Nephron progenitor cell (in vitro differentiated cells): ENCODE data around the gene PXK.

Experiments
- DNase-seq: peaks from one replicate; pipeline ENCODE4 v3.0.0; 2021
- H3K27ac Mint-ChIP-seq: 2 replicates; pipeline ENCODE4 v1.8.0; 2021; ENCODE audit warnings: mild to moderate bottlenecking, moderate library complexity, mixed read lengths
- H3K27me3 Mint-ChIP-seq: 2 replicates; pipeline ENCODE4 v1.8.0; 2021; ENCODE audit warnings: mild to moderate bottlenecking, low read depth, mixed read lengths; ENCODE audit not compliant: poor library complexity
- H3K36me3 Mint-ChIP-seq: 2 replicates; pipeline ENCODE4 v1.8.0; 2021; ENCODE audit warnings: low read depth, mixed read lengths
- H3K4me1 Mint-ChIP-seq: 2 replicates; pipeline ENCODE4 v1.8.0; 2021; ENCODE audit warnings: mixed read lengths
- H3K4me3 Mint-ChIP-seq: 2 replicates; pipeline ENCODE4 v1.8.0; 2021; ENCODE audit warnings: mild to moderate bottlenecking, moderate library complexity, mixed read lengths
- H3K9me3 Mint-ChIP-seq: 2 replicates; pipeline ENCODE4 v1.8.0; 2021; ENCODE audit warnings: mild to moderate bottlenecking, moderate library complexity, mixed read lengths
- TF ChIP-seq, protein P1 (sequence below): fragments of 200-600 bp; sonication (generic); IDR thresholded peaks from 2 replicates; pipeline ENCODE4 v1.5.0; 2021; ENCODE audit warnings: antibody characterized with exemption

The PXK gene

DNA sequence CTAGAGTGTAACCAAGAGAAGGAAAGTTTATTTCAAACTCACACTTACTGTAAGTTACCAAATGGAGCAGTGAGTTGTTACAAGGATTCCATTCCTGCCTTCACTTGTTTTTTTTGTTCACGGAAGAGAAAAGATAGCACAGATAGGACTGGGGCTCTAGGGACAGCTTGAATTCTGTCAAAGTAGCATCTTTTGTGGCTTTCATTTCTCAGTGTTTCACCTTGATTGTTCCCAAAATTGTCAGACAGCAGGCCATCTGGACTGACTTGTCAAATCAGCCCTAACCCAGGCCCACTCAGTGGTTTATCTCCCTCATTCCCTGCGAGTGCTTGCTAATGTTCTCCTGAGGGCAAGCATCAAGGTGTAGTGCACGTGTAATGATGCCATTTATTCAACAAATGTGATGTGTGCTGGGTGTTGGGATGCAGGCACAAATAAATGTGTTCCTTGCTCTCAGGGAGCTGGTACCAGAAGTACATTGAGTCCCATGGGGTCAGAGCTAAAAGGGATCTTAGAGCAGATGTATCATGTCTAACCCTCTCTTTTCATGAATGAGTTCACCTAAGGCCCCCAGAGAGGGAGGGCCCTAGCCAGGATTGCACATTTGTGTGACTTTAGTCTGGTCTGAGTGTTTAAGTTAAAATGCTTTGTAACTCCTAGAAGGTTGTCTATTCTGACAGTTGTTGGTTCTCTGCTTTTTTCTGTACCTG, 51.8 kb downstream of the PXK start:
- TF ChIP-seq, protein P1, sequence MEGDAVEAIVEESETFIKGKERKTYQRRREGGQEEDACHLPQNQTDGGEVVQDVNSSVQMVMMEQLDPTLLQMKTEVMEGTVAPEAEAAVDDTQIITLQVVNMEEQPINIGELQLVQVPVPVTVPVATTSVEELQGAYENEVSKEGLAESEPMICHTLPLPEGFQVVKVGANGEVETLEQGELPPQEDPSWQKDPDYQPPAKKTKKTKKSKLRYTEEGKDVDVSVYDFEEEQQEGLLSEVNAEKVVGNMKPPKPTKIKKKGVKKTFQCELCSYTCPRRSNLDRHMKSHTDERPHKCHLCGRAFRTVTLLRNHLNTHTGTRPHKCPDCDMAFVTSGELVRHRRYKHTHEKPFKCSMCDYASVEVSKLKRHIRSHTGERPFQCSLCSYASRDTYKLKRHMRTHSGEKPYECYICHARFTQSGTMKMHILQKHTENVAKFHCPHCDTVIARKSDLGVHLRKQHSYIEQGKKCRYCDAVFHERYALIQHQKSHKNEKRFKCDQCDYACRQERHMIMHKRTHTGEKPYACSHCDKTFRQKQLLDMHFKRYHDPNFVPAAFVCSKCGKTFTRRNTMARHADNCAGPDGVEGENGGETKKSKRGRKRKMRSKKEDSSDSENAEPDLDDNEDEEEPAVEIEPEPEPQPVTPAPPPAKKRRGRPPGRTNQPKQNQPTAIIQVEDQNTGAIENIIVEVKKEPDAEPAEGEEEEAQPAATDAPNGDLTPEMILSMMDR, result no peak
- Mint-ChIP-seq H3K27ac (no peak overlapping the region), H3K4me3 (no peak overlapping the region)

DNA sequence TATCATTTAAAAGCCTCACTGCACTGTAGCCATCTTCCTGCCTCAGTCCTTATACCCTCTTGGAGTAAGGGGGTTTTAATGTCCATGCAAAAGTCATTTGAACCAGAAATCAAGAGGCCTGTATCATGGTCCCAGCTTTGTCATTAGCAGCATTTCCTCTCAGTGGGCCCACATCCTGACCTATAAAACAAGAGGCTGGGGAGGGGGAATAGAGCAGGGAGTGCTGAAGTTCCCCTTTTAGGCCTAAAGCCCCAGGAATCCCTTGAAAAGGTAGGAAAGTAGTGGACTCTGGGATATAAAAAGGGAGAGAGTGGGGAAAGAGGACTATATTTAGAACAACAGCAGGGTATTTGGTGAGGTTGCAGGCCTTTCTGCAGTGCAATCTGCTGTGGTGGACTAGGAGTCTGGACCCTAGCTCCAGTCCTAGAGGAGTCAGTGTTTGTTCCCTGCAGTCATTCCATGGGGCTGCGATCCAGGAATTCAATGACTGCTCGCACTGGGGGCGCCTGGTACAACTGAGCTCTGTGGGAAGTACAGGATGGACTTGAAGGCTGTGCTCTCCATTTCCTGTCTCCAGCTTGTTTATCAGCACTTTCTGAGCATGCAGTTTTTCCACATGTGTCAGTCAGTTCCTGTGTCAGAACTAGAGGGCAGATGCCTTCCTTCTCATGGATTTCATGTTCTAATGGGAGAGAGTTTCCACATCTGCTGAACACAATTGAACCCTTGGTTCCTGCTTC, 54.1 kb downstream of the PXK start:
- Mint-ChIP-seq H3K4me1 (peaks cover 18% of the 10 kb centered on the region), H3K27ac (peak overlapping the region; percentile 36)

More for the DNA sequence above, 51.8 kb downstream of the PXK start:
- DNase-seq, result no peak
- Mint-ChIP-seq H3K36me3 (no peaks in the 10 kb centered on the region), H3K27me3 (no peaks in the 10 kb centered on the region), H3K4me1 (peaks cover 18% of the 10 kb centered on the region), H3K9me3 (no peaks in the 10 kb centered on the region)

DNA sequence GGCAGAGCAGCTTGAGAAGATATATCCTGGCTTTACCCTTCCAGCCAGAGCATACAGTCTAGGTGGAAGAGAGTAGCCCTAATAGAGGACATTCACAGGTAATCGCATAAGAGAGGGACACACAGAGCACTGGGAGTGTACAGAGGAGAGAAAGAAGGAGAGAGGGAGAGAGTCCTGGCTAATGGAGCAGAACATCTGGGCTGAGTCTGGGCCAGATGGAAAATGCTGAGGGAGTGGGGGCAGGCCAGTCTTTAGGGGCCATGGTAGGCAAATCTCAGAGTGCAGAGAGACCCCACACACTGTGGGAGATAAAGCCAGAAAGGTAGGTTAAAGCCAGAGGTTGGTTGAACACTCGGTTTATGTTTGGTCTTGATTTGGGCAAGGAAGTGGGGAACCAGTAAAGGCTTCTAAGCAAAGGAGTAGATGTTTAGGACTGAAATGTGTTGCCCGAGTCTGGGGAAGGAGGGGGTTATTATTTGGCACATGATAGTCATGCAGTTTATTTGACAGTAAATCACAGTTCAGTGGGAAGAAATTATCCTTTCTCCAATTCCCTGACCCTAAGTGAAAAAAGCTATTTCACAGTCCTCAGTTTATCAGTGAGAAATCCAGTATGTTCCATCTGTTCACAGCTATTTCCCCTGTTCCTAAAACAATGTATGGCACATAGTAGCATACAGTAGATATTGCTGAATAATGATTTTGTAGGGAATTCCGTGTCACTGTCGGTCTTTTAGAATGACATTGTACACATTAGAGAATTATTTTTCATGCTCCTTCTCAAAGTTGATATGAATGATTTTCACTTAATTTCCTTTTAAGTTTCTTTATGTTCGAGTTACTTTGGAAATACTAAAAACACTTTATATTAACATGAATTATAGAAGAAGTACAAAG, 55.2 kb downstream of the PXK start:
- Mint-ChIP-seq H3K27me3 (no peaks in the 10 kb centered on the region), H3K27ac (peak overlapping the region; percentile 36), H3K4me3 (no peak overlapping the region), H3K4me1 (peaks cover 18% of the 10 kb centered on the region), H3K9me3 (no peaks in the 10 kb centered on the region), H3K36me3 (no peaks in the 10 kb centered on the region)
- TF ChIP-seq, protein P1, result no peak
- DNase-seq, result no peak

More for the DNA sequence above, 54.1 kb downstream of the PXK start:
- Mint-ChIP-seq H3K4me3 (no peak overlapping the region), H3K36me3 (no peaks in the 10 kb centered on the region), H3K27me3 (no peaks in the 10 kb centered on the region), H3K9me3 (no peaks in the 10 kb centered on the region)
- TF ChIP-seq, protein P1, result no peak
- no peak for DNase-seq

DNA sequence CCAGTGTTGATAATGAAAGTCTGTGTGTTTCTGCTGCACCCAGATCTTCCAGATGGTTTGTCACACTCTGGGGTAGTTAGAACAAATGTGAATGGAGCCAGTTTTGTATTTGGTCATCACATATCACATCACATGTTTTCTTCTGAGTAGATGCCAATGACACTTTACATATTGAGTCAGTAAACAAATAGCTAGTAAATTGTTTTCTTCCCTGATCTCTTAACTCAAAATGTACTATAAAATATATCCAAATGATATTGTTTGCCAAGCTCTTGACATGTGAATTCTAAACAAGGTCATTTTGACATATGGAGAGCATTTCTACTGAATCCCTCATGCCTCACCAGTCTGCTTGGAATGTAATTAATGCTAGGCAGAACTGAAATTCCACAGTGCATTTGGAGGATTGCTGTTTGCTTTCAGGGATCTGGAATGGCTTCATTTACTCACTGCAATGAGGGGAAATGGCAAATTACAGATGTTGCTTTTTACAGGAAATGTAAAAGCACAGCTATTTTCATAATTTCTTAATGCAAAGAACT, 55.9 kb downstream of the PXK start:
- Mint-ChIP-seq H3K36me3 (no peaks in the 10 kb centered on the region), H3K4me1 (peaks cover 18% of the 10 kb centered on the region)

DNA sequence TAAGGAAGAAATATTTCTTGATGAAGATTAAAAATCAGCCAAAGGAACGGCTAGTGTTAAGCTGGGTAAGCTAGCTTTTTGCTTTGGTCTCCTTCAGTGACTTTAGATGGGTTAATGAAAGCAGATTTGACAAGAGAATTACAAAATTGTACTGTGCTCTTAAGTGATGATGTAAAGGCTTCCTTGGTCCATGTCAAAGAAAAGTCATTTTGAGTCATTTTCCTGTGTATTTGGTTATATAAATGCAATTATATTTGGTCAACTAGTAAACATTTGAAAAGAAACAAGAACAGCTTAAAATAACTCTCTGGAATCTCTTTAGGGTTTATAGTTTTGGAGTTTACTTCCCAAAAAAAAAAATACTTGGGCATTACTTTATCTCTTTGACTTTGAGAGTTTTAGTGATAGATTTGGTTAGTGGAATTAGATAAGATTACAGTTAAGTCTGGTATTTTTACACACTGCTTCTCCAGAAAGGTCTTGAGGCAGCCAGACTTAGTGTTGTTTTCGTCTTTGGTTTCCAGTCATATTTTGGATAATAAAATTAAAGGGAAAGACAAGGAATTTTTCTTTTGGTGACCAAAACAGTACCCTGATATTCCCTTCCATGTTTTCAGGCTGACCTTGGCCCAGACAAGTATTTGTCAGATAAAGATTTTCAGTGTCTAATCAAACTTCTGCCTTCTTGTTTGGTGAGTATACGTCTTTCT, 58.6 kb downstream of the PXK start:
- TF ChIP-seq, protein P1, result no peak
- H3K27me3 Mint-ChIP-seq, result no peaks in the 10 kb centered on the region
- no peak for DNase-seq
- no peak overlapping the region for H3K27ac Mint-ChIP-seq
- H3K4me1 Mint-ChIP-seq, result peaks cover 24% of the 10 kb centered on the region
- H3K4me3 Mint-ChIP-seq, result no peak overlapping the region
- H3K36me3 Mint-ChIP-seq, result no peaks in the 10 kb centered on the region
- no peaks in the 10 kb centered on the region for H3K9me3 Mint-ChIP-seq

More for the DNA sequence above, 55.9 kb downstream of the PXK start:
- no peak for DNase-seq
- H3K27ac Mint-ChIP-seq, result peak overlapping the region; percentile 9
- no peak overlapping the region for H3K4me3 Mint-ChIP-seq
- H3K27me3 Mint-ChIP-seq, result no peaks in the 10 kb centered on the region
- TF ChIP-seq, protein P1, result no peak
- no peaks in the 10 kb centered on the region for H3K9me3 Mint-ChIP-seq
